Hematopoietic multipotent progenitor cell treated with erythropoietin and hydrocortisone succinate and interleukin-3 and kit ligand, for 4 days (in vitro differentiated cells): ENCODE data around the gene INPP5D.
"Not testable (repeated sequence)": the region's sequence is repeated elsewhere in the genome, so short reads cannot be mapped to it uniquely, and the experiment has no call there.

Experiments
- DNase-seq: peaks from one replicate; pipeline ENCODE4 v3.0.0-alpha.2; 2015

Gene INPP5D

DNA sequence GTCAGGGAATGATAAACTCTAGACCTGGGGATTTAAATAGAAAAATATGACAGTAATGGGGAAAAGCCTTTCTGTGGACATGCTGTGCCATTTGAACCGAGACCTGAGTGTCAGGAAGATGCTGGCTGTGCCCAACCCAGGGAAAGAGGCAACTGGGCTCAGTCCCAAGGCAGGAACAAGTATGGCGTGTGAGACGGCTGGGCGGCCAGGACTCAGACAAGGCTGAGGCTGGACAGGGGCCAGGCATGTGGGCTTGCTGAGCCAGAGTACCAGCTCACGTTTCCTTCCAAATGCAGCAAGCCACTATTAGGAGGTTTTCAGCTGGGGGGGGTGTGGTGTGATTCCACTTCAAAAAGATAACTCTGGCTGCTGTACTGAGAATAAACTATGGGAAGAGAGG is 92.4 kb downstream of the INPP5D start:
- DNase-seq, result no peak

GRCh38 chr2:233153146-233153798 is 93.1 kb downstream of the INPP5D start:
- no peak for DNase-seq

DNA sequence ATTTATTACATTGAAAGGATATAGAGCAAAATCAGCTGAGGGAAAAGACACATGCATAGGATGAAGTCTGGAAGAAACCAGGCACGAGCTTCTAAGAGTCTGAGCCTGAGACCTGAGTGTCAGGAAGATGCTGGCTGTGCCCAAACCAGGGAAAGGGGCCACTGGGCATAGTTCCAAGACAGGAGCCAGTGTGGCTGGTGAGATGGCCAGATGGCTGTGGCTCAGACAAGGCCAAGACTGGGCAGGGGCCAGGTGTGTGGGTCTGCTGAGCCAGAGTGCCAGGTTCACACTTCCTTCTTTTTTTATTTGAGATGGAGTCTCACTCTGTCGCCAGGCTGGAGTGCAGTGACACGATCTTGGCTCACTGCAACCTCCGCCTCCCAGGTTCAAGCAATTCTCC is 95.9 kb downstream of the INPP5D start:
- no peak for DNase-seq

DNA sequence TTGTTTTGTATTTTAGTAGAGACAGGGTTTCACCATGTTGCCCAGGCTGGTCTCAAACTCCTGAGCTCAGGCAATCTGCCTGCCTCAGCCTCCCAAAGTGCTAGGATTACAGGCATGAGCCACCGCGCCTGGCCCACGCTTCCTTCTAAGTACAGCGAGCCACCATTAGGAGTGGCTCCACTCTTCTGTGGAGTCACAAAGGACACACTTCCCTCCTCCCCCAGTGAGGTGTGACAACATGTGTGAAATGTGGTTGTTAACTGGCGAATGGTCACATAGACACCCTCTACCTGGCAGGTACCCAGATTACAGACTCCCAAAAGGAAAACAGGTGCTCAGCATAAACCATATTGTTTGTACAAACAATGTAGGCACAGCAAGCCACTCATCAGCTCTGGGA is 96.3 kb downstream of the INPP5D start:
- DNase-seq, result not testable (repeated sequence)

- DNase-seq, result no peak
Observed at GRCh38 chr2:233161730-233162129, 101.6 kb downstream of the INPP5D start.

DNA sequence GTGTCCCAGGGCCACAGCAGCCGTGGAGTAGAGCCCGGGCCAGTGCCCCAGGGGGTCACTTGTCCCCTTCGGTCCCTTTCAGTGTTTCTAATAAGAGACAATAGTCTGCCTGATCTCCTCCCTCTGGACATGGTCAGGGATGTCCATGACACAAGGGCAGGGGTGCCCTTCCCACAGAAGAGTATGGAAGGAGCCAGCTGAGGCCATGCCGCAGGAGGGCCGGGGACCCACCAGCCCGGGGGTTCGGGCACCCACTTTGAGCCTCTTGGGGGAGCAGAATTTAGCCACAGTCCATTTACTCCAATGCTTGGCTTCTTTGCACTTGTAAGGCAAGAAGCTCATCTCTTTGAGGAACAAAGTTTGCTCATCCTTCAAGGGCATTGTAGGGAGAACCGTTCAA is 102.6 kb downstream of the INPP5D start:
- DNase-seq, result no peak

DNA sequence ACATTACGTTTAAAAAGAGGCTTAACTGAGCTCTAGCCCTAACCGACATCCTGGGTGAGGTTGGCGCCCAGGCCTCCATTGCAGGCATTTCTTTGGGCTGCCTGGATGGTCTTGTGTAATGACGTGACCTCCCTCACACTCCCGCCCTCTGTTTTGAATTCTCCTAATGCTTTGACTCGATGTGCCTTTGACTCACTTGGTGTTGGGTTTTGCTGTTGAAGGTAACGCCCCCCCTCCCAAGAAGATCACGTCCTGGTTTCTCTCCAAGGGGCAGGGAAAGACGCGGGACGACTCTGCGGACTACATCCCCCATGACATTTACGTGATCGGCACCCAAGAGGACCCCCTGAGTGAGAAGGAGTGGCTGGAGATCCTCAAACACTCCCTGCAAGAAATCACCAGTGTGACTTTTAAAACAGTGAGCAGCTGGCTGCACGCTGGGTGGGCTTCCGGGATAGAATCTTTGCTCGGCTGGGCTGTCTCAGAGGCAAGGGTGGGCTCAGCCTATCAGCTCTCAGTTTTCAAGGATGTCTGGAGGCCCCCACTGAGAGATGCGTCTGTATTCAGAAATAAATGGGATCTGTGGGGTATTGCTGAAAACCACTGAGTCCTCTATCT is 103.5 kb downstream of the INPP5D start:
- DNase-seq, result no peak

GRCh38 chr2:233164128-233164635 is 104.0 kb downstream of the INPP5D start:
- peak; percentile 42 for DNase-seq

DNA sequence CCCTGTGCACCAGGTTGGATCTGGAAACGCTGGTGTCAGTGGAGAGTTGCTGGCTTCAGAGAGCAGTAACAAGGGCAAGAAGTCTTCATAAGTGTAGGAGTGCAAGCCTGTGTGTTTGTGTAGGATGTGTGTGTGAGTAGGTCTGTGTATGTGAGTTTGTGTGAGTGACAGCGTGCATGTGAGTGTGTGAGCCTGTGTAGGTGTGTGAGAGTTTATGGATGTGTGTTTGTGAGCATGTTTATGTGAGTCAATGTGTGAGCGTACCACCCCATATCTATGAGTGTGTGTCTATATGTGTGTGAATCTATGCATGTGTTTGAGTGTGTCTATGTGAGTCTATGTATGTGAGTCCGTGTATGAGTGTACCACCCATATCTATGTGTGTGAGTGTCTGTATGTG is 104.8 kb downstream of the INPP5D start:
- DNase-seq, result peak; percentile 20

DNA sequence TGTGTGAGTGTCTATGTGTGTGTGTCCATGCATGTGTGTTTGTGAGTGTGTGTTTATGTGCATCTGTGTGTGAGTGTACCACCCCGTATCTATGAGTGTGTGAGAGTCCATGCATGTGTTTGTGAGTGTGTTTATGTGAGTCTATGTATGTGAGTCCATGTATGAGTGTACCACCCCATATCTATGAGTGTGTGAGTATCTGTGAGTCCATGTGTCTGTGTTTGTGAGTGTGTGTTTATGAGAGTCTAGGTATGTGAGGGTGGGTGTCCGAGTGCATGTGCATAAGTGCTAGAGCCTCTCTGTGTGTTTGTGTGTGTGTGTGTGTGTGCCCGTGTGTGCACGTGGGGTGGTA is 105.4 kb downstream of the INPP5D start:
- DNase-seq, result no peak

- DNase-seq, result peak; percentile 98
Observed at GRCh38 chr2:233165895-233166661, 105.9 kb downstream of the INPP5D start.

- no peak for DNase-seq
Observed at GRCh38 chr2:233168445-233168844, 108.3 kb downstream of the INPP5D start.

- no peak for DNase-seq
Observed at GRCh38 chr2:233168919-233169318, 108.8 kb downstream of the INPP5D start.

GRCh38 chr2:233171344-233171743 is 111.2 kb downstream of the INPP5D start:
- no peak for DNase-seq

DNA sequence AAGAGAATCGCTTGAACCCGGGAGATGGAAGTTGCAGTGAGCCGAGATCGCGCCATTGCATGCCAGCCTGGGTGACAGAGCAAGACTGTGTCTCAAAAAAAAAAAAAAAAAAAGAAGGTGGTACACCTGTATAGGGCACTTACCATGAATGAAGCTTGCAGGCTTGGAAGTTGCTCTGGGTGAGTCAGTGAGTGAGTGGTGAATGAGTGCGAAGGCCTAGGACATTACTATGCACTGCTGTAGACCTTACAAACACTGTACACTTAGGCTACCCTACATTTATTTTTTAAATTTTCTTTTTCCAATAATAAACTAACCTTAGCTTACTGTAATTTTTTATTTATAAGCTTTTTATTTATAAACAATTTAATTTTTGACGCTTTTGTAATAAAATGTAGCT is 113.0 kb downstream of the INPP5D start:
- no peak for DNase-seq

GRCh38 chr2:233174137-233174536 is 114.0 kb downstream of the INPP5D start:
- DNase-seq, result no peak

DNA sequence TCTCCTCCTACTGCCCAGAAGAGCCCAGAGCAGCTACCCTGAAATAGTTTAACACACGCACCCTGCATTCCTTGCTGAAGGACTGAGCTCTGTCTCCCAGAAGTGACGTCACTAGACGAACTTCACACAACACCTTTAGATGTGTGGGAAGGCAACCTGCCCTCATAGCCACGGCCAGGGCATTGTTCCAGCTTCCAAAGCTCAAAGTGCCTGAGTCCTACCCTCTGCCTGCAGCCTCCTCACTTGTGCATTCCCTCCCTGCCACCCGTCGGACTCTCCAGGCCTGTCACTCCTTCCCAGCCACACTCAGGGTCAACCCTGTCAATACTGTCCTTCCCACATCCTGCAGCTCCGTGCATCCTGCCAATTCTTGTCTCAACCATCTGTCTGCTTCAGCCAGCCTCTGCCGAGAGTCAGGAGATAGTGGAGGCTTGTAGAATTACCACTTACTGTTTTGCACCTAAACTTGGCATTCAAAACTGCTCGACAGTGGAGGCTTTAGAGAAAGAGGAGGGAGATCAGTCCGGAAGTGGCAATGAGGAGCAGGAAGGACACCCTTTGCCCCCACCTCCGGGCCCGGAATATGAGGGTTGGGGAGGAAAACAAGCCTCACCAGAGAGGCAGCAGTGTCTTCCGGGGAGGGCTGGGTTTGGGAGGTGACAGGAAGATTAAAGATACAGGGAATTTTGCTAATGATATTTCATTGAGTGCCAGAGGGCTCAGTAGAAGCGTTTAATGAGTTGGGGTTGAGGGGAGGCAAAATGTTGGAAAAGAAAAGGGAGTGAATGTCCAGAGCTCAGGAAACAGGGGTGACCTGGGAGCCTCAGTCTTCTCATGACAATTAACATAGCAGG is 119.1 kb downstream of the INPP5D start:
- no peak for DNase-seq

- DNase-seq, result peak; percentile 44
Observed at GRCh38 chr2:233179848-233180366, 119.8 kb downstream of the INPP5D start.

DNA sequence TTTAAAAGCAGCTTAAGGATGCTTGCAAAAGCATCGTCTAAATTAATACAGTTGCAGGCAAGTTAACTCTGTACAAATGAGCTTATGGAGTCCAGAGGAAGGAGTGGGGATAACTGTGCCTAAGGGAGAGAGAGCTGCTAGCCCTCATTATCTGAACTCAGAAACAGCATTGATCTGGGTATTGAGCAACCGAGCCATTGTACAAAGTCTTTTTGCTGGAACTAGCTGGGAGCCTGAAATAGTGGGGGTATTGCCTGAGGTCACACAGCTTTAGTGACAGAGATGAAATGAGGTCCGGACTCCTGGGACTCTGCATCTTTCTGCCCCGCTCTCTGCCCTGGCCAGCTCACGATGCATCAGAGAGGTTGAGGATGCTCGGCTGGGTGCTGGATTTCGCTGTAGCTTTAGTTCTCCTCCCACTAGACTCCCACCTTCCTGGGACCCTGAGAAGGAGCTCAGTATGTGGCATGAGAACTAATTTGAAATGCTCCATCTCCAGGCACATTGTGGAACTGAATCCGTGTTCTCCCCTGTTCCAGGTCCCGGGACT is 123.8 kb downstream of the INPP5D start:
- DNase-seq, result no peak

DNA sequence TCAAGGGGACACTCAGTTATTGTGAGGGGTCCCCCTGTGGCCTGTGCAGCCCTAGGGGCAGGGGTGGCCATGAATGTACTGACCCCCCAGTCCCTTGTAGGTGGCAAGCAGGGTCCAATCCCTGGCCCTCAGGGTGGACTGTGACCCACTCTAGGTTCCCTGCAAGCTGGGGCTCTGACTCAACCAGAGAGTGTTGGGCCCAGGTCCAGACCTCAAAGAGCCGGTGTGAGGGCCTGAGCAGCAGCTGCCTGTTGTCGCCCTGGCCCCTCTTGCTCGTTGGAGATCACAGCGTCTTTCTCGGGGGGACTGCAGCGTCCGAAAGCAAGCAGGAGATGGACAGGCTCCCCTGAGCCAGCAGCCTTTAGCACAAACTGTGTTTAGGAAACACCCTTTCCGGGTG is 124.5 kb downstream of the INPP5D start:
- no peak for DNase-seq

DNA sequence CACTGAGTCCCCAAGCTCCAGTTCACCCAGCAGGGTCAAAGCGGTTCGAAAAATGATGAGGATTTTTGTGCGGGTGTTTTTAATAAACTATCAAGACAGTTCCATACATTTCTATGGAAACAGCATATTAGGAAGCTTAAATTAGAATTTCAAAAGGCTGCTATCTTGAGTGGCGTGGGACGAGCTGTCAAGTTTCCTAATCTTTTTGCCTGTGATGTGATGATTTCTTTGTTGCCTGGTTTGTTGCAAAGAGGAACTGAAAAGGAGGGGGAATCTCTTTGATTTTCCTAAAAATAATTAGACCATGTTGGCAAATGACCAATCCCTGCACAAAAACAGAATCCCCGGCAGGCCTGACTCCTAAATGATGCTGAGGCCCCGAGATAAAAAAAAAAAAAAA is 125.2 kb downstream of the INPP5D start:
- no peak for DNase-seq

DNA sequence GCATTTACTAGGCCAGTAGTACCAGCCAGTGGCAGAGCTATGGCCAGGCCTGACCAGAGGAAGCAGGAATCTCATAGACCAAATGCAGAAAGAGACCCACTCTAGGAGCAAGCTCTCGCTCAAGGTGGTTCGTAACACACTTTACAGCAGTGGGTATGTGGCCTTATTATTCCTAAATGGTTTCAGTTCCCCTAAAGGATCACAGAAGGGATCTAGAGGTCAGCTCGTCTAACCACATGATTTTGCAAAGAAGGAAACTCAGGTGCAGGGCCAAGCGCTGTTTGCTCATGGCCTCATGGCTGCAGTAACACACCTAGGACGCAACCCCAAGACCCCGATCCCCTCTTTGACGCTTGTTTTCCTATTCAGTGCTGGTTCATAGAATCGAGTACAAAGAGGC is 125.8 kb downstream of the INPP5D start:
- no peak for DNase-seq

DNA sequence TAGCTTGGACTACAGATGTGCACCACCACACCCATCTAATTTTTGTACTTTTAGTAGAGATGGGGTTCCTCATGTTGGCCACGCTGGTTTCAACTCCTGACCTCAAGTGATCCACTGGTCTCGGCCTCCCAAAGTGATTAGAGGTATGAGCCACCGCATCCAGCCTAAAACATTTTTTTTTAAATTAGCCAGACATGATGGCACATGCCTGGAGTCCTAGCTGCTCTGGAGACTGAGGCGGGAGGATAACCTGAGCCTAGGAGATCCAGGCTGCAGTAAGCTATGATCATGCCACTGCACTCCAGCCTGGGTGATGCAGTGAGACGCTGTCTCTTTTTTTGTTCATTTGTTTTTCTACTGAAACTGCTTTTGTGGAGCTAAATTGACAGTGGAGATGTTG is 126.7 kb downstream of the INPP5D start:
- no peak for DNase-seq
